ENCODE data around the gene UGT3A1.

DNA sequence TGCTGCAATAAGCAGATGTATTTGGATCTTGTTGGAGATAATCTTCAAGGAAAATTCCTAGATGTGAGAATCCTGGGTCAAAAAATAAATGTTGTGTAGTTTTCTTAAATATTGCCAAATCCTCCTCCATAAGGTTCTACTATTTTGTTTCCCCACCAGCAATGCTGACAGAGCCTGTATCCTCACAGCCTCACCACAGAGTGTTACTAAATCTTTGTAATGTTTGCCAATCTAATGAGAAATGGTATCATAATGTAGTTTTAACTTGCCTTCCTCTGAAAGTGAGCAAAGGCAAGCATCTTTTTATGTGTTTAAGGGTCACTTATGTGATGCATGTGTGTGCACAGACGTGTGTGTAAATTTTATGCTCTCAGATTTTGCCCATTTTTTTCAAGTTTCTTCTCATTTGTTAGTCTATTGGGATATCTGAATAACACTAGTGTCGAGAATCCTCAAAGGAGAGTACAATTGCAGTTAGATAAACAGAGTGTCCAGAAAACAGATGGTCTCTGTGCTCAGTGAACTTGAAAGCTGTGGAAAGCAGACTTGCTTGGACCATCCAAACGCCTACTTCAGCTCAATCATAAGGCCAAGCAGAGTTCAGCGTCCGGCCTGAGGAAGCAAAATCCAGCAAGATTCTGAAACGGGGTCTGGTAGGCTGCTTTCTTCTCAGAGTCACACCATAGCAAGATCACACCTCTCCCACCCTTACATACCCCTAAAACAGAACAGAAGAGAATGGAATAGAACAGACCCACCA, 35.7 kb upstream of the UGT3A1 start:
- TF ChIP-seq, protein P1, sequence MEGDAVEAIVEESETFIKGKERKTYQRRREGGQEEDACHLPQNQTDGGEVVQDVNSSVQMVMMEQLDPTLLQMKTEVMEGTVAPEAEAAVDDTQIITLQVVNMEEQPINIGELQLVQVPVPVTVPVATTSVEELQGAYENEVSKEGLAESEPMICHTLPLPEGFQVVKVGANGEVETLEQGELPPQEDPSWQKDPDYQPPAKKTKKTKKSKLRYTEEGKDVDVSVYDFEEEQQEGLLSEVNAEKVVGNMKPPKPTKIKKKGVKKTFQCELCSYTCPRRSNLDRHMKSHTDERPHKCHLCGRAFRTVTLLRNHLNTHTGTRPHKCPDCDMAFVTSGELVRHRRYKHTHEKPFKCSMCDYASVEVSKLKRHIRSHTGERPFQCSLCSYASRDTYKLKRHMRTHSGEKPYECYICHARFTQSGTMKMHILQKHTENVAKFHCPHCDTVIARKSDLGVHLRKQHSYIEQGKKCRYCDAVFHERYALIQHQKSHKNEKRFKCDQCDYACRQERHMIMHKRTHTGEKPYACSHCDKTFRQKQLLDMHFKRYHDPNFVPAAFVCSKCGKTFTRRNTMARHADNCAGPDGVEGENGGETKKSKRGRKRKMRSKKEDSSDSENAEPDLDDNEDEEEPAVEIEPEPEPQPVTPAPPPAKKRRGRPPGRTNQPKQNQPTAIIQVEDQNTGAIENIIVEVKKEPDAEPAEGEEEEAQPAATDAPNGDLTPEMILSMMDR (IDR thresholded peaks at IDR 0.05) = no peak
- no peak for TF ChIP-seq POLR2A (IDR thresholded peaks at IDR 0.05)
